Stomach (tissue), 9 donors: Measurements from ENCODE around the gene KCNAB1. TPM values are rescaled to one million over a fixed set of nuclear protein-coding genes. Genes with fewer than 3 reads are reported as not detected.

Source experiments
- DNase-seq, 2 donors: peaks; one replicate each; pipeline versions ENCODE4 v3.0.0 to v3.0.0-alpha.2; 2013 to 2019
- H3K27ac ChIP-seq, 5 donors: fragments of 200-600 bp in 4 of 5; sonication (generic) in 4 of 5; one replicate each; pipeline ENCODE4 v1.5.1; 2013 to 2019; ENCODE audit warnings: mild to moderate bottlenecking in 1 of 5, moderate library complexity in 1 of 5
- H3K27me3 ChIP-seq, 3 donors: fragments of 200-600 bp; sonication (generic); one replicate each; pipeline ENCODE4 v1.5.1; 2017 to 2019; ENCODE audit warnings: mixed run types in 1 of 3
- H3K36me3 ChIP-seq, 4 donors: fragments of 200-600 bp; sonication (generic); 1 replicate in 3 of 4; 2 replicates in 1 of 4; pipeline ENCODE4 v1.5.1; 2016 to 2019
- H3K4me1 ChIP-seq, 4 donors: fragments of 200-600 bp; sonication (generic); one replicate each; pipeline ENCODE4 v1.5.1; 2016 to 2019
- H3K4me3 ChIP-seq, 4 donors: fragments of 200-600 bp; sonication (generic) in 3 of 4; one replicate each; pipeline ENCODE4 v1.5.1; 2016 to 2019; ENCODE audit warnings: mild to moderate bottlenecking in 1 of 4
- H3K9me3 ChIP-seq, 4 donors: fragments of 200-600 bp; sonication (generic); one replicate each; pipeline ENCODE4 v1.5.1; 2016 to 2019
- EP300 ChIP-seq: sonication (generic); formaldehyde crosslinking; IDR thresholded peaks from one replicate; pipeline ENCODE4 v1.6.1; 2017; ENCODE audit warnings: antibody characterized with exemption
- POLR2A ChIP-seq, 4 donors: fragments of 450-650 bp; IDR thresholded peaks; one replicate each; pipeline ENCODE4 v1.6.1; 2016; ENCODE audit warnings: antibody characterized with exemption in 4 of 4, control low read depth in 2 of 4, mild to moderate bottlenecking in 1 of 4, moderate library complexity in 1 of 4
- POLR2AphosphoS5 ChIP-seq, 3 donors: sonication (generic); formaldehyde crosslinking; IDR thresholded peaks; one replicate each; pipeline ENCODE4 v1.6.1; 2016; ENCODE audit warnings: antibody characterized with exemption in 3 of 3
- WGBS, 5 donors: extraction: QIAGEN DNeasy Blood & Tissue Kit in 3 of 5; methylation state at CpG; one replicate each; pipeline versions ENCODE4 v1.1.5 to v1.1.7; 2013 to 2018; 5-methylcytosine and 5-hydroxymethylcytosine counted together
- intact Hi-C: fragments of 100-400 bp; cut with DNase I; formaldehyde crosslinking; loops from one replicate; pipeline ENCODE4 v1.15.1; 2023; ENCODE audit warnings: low total_unique reads
- polyA plus RNA-seq, 3 donors: library from polyadenylated mRNA; stranded (reverse); fragments of 200-250 nt; gene quantifications; one replicate each; pipeline ENCODE4 v1.2.3, GENCODE V29; 2013
- total RNA-seq, 5 donors: library from RNA; depleted of rRNA; stranded (reverse); fragments of >200 nt; gene quantifications; one replicate each; pipeline versions ENCODE4 v1.1.0 to v1.2.3, GENCODE V29; 2014 to 2016
- TF ChIP-seq, protein P1 (sequence below), 7 experiments: fragments of 450-650 bp in 4 of 7; fragments of 200-600 bp in 3 of 7; sonication (generic) in 3 of 7; IDR thresholded peaks; one replicate each; pipeline ENCODE4 v1.5.1; 2016 to 2019; ENCODE audit warnings: antibody characterized with exemption in 7 of 7, control low read depth in 2 of 7, mild to moderate bottlenecking in 1 of 7
- donor health status: healthy with polysubstance abuse.
- donor health status: Bipolar disorder and iron deficiency.
- donor health status: healthy.

KCNAB1 gene
- total and polyA plus RNA-seq, 8 donors, result 0.12 to 3.8 (median 0.29) TPM; not detected in 2

DNA sequence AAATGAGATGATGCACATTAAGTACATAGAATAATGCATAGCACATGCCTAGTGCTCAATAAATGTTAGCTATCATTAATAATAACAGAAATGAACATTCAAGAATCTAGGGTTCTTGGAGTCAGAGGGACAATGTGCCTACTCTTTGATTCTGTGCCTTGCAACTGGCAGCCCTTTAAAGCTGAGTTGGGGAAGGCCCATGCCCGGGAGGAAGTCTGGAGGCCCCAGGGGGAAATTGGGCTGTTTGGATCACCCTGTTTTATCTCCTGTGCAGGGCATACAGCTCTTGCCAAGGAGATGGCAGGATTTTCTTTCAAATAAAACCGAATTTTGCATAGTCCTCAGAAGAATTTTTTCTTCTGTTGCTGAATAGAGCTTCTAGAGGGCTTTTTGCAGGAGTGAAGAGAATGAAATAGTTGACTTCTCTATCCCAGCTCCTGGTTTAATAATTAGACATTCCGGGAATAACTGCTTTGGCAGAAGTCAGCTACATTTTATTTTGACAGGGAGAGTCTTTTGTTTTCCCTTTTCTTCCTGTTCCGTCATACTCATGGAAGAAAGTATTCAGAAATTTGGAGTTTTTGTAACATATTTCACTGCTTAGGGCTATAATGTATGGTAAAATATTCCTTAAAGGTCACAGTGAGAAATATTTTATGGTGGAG, 18.0 kb upstream of the KCNAB1 start:
- TF ChIP-seq, protein P1, sequence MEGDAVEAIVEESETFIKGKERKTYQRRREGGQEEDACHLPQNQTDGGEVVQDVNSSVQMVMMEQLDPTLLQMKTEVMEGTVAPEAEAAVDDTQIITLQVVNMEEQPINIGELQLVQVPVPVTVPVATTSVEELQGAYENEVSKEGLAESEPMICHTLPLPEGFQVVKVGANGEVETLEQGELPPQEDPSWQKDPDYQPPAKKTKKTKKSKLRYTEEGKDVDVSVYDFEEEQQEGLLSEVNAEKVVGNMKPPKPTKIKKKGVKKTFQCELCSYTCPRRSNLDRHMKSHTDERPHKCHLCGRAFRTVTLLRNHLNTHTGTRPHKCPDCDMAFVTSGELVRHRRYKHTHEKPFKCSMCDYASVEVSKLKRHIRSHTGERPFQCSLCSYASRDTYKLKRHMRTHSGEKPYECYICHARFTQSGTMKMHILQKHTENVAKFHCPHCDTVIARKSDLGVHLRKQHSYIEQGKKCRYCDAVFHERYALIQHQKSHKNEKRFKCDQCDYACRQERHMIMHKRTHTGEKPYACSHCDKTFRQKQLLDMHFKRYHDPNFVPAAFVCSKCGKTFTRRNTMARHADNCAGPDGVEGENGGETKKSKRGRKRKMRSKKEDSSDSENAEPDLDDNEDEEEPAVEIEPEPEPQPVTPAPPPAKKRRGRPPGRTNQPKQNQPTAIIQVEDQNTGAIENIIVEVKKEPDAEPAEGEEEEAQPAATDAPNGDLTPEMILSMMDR (IDR thresholded peaks at IDR 0.05), result no peak
- TF ChIP-seq EP300 (no peak), POLR2A (IDR thresholded peaks at IDR 0.05) (no peak), POLR2AphosphoS5 (IDR thresholded peaks at IDR 0.05) (no peak)
- DNase-seq, result peak in 1 of 2 donors; percentile 12
- Histone ChIP-seq H3K4me1 (no peaks in the 10 kb centered on the region), H3K4me3 (no peak overlapping the region), H3K36me3 (no peaks in the 10 kb centered on the region), H3K27ac (no peak overlapping the region), H3K9me3 (no peaks in the 10 kb centered on the region), H3K27me3 (no peaks in the 10 kb centered on the region)
- intact Hi-C loops, result no loop called here
- WGBS, 5 donors, result 24 to 36% (median 32%) methylated on average over 4 of the region's 4 CpGs

DNA sequence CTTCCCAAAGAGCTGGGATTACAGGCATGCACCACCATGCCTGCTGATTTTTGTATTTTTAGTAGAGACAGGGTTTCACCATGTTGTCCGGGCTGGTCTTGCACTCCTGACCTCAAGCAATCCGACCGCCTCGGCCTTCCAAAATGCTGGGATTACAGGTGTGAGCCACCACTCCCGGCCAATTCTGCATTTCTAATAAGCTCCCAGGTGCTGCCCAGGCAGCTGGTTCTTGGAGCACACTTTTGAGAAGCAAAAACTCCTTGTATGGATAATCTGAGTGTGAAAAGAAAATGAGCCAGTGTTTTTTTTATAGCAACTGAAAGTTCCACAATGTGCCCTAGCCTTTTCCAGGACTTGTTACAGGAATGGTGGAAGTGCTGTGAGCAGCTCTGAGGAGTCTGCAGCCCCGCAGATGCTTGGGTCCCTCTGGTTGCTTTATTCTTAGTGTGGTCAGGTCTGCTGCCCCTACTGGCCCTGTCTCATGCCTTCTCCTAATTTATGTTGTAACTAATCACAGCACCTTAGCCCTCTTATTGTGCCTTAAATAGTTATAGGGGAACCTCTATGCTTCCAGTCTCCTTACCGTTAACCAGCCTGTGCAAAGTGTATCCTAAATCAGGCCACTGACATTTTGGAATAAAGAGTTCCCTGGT, 13.5 kb upstream of the KCNAB1 start:
- Histone ChIP-seq H3K4me1 (no peaks in the 10 kb centered on the region), H3K36me3 (no peaks in the 10 kb centered on the region), H3K27me3 (no peaks in the 10 kb centered on the region), H3K4me3 (no peak overlapping the region), H3K9me3 (no peaks in the 10 kb centered on the region), H3K27ac (no peak overlapping the region)
- WGBS, 5 donors, result 79 to 87% (median 82%) methylated on average over 7 of the region's 7 CpGs
- DNase-seq, result no peak
- intact Hi-C loops, result no loop called here
- TF ChIP-seq POLR2AphosphoS5 (IDR thresholded peaks at IDR 0.05) (no peak), EP300 (no peak), POLR2A (IDR thresholded peaks at IDR 0.05) (no peak)
- TF ChIP-seq, protein P1 (IDR thresholded peaks at IDR 0.05), result no peak

DNA sequence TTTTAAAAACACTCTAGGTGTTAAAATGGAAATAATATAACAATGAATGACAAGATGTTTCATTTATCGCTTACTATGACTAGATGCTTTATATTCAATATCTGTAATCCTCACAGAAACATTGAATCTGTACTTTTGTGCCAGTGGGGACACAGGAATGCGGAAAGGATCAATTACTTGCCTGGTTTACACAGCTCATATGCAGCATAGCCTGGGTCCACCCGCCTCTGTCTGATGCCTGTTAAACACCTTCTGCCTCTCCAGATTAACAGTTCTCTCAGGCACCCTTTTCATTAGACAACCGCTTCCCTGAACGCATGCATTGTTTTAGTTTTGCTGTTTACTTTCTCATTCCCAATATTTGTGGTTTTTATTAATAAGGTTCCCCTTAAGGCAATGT, 12.9 kb upstream of the KCNAB1 start:
- Histone ChIP-seq H3K27me3 (no peaks in the 10 kb centered on the region), H3K4me3 (no peak overlapping the region), H3K9me3 (no peaks in the 10 kb centered on the region), H3K36me3 (no peaks in the 10 kb centered on the region), H3K27ac (no peak overlapping the region), H3K4me1 (no peaks in the 10 kb centered on the region)
- intact Hi-C loops, result no loop called here
- 66 to 80% (median 70%) methylated on average over 5 of the region's 5 CpGs for WGBS, 5 donors
- no peak for TF ChIP-seq EP300
- no peak for TF ChIP-seq POLR2AphosphoS5 (IDR thresholded peaks at IDR 0.05)
- TF ChIP-seq, protein P1 (IDR thresholded peaks at IDR 0.05), result no peak
- no peak for TF ChIP-seq POLR2A (IDR thresholded peaks at IDR 0.05)
- DNase-seq, result peak in 1 of 2 donors; percentile 7

DNA sequence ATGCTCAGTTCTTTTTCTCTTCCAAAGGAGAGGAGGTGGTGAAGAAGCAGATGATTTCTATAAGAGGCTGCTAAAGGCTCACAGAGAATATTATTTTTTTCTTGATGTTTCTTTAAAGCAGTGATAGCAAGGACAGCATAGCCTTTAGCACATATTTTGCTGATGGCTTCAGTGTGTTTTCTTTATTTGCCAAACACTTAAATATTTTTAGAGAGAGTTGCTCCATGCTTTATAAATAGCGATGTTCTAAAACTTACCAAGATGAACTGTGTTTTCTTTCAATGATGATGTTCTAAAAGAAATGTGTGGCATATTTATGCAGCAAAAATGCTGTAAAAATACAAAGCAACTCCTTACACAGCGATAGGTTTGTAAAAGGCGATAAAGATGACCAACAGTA, 11.8 kb upstream of the KCNAB1 start:
- Histone ChIP-seq H3K4me3 (no peak overlapping the region), H3K27ac (no peak overlapping the region), H3K27me3 (no peaks in the 10 kb centered on the region), H3K4me1 (no peaks in the 10 kb centered on the region), H3K9me3 (no peaks in the 10 kb centered on the region), H3K36me3 (no peaks in the 10 kb centered on the region)
- intact Hi-C loops, result no loop called here
- TF ChIP-seq POLR2AphosphoS5 (IDR thresholded peaks at IDR 0.05) (no peak), EP300 (no peak), POLR2A (IDR thresholded peaks at IDR 0.05) (no peak)
- TF ChIP-seq, protein P1 (IDR thresholded peaks at IDR 0.05), result no peak
- WGBS, 5 donors, result 81 to 94% (median 86%) methylated on average over 3 of the region's 3 CpGs
- DNase-seq, result peak in 1 of 2 donors; percentile 10
